Kidney (tissue), 14 donors: ENCODE results near the gene TPST2. TPM values are rescaled to one million over a fixed set of nuclear protein-coding genes. Genes with fewer than 3 reads are reported as not detected.

Experiments
- DNase-seq, 5 donors: peaks; one replicate each; pipeline ENCODE4 v3.0.0-alpha.2; 2013 to 2020
- FAIRE-seq: peaks from 2 replicates; lab custom pipeline; 2012; peaks lifted over from hg19 to GRCh38; lab: Jason Lieb, UNC
- H3K27ac ChIP-seq, 2 donors: one replicate each; pipeline ENCODE4 v1.7.0; 2013; ENCODE audit warnings: low read depth in 2 of 2, low read length in 2 of 2, inconsistent platforms in 1 of 2
- H3K27me3 ChIP-seq: one replicate; pipeline ENCODE4 v1.7.1; 2013; ENCODE audit warnings: low read length, inconsistent platforms; ENCODE audit not compliant: control insufficient read depth, insufficient read depth
- H3K36me3 ChIP-seq, 3 donors: one replicate each; pipeline versions ENCODE4 v1.7.0 to v1.7.1; 2013; ENCODE audit warnings: low read length in 3 of 3, control low read depth in 1 of 3, inconsistent platforms in 1 of 3; ENCODE audit not compliant: insufficient read depth in 3 of 3, control insufficient read depth in 2 of 3
- H3K4me1 ChIP-seq, 3 donors: one replicate each; pipeline versions ENCODE4 v1.7.0 to v1.7.1; 2013; ENCODE audit warnings: low read length in 3 of 3, inconsistent platforms in 1 of 3, low read depth in 1 of 3; ENCODE audit not compliant: control insufficient read depth in 2 of 3, insufficient read depth in 2 of 3
- H3K4me3 ChIP-seq, 3 donors: one replicate each; pipeline versions ENCODE4 v1.7.0 to v1.8.1; 2013; ENCODE audit warnings: low read length in 3 of 3, control low read depth in 1 of 3, inconsistent platforms in 1 of 3
- H3K9ac ChIP-seq, 3 donors: one replicate each; pipeline versions ENCODE4 v1.7.0 to v1.7.1; 2013; ENCODE audit warnings: low read length in 3 of 3, control low read depth in 1 of 3, inconsistent platforms in 1 of 3
- H3K9me3 ChIP-seq, 3 donors: one replicate each; pipeline versions ENCODE4 v1.7.0 to v1.7.1; 2013; ENCODE audit warnings: low read length in 3 of 3, control low read depth in 1 of 3, inconsistent platforms in 1 of 3; ENCODE audit not compliant: control insufficient read depth in 2 of 3, insufficient read depth in 1 of 3
- intact Hi-C: fragments of 100-400 bp; cut with DNase I; formaldehyde crosslinking; loops from one replicate; pipeline ENCODE4 v1.11.1; 2022
- polyA plus RNA-seq: library from polyadenylated mRNA; stranded (reverse); fragments of 350-450 nt; fragmentation: Illumina TruSeq; extraction: RNeasy Lipid Tissue Mini Kit (QIAGEN cat#74804); gene quantifications from one replicate; pipeline ENCODE4 v1.2.3, GENCODE V29; 2014; ENCODE audit warnings: low read depth, low replicate concordance; ENCODE audit not compliant: insufficient read depth
- total RNA-seq: library from RNA; stranded (reverse); fragmentation: NEBNext Ultra II Directional; extraction: Animal tissue kit (Norgen Biotek cat#: 25700); gene quantifications from one replicate; pipeline ENCODE4 v1.2.1, GENCODE V29; 2021
- TF ChIP-seq, protein P1 (sequence below): IDR thresholded peaks from 3 replicates; pipeline ENCODE4 v1.5.1; 2012; ENCODE audit warnings: mild to moderate bottlenecking, moderate library complexity, borderline replicate concordance; ENCODE audit not compliant: insufficient read depth; ENCODE audit errors: extremely low read depth
- donor health status: control.
- donor health status: control.
- donor health status: control.
- donor health status: control.
- donor health status: control.
- donor health status: DM: yes; HTN: yes; CAD: no.
- donor health status: Normal renal cell carcinoma (clear cell type).

TPST2 gene
- total and polyA plus RNA-seq, 2 donors from 2014 or later, result 40.3 to 48.7 TPM

GRCh38 chr22:26536056-26536761 is 53.7 kb downstream of the TPST2 start:
- no peak overlapping the region for H3K4me3 ChIP-seq
- no peaks in the 10 kb centered on the region for H3K27me3 ChIP-seq
- intact Hi-C loops, result no loop called here
- H3K4me1 ChIP-seq, result no peaks in the 10 kb centered on the region
- TF ChIP-seq, protein P1, sequence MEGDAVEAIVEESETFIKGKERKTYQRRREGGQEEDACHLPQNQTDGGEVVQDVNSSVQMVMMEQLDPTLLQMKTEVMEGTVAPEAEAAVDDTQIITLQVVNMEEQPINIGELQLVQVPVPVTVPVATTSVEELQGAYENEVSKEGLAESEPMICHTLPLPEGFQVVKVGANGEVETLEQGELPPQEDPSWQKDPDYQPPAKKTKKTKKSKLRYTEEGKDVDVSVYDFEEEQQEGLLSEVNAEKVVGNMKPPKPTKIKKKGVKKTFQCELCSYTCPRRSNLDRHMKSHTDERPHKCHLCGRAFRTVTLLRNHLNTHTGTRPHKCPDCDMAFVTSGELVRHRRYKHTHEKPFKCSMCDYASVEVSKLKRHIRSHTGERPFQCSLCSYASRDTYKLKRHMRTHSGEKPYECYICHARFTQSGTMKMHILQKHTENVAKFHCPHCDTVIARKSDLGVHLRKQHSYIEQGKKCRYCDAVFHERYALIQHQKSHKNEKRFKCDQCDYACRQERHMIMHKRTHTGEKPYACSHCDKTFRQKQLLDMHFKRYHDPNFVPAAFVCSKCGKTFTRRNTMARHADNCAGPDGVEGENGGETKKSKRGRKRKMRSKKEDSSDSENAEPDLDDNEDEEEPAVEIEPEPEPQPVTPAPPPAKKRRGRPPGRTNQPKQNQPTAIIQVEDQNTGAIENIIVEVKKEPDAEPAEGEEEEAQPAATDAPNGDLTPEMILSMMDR, result no peak
- DNase-seq, result no peak
- no peak for FAIRE-seq
- H3K27ac ChIP-seq, result no peak overlapping the region
- H3K9me3 ChIP-seq, result no peaks in the 10 kb centered on the region
- H3K36me3 ChIP-seq, result peaks cover 0 to 12% (median 11%) of the 10 kb centered on the region in 3 donors
- H3K9ac ChIP-seq, result no peak overlapping the region

DNA sequence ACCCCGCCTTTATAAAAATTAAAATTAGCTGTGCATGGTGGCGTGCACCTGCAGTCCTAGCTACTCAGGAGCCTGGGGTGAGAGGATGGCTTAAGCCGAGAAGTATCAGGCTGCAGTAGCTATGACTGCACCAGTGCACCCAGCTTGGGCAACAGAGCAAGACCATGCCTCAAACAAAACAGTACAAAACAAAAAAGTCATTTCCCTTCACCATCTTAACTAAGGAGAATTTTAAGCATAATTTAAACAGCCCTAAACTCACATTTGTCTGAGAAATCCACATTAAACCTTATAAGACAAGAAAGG is 54.4 kb downstream of the TPST2 start:
- no peak for DNase-seq
- H3K9me3 ChIP-seq, result no peaks in the 10 kb centered on the region
- no peak overlapping the region for H3K27ac ChIP-seq
- H3K4me3 ChIP-seq, result no peak overlapping the region
- TF ChIP-seq, protein P1, result no peak
- no peaks in the 10 kb centered on the region for H3K4me1 ChIP-seq
- no peak for FAIRE-seq
- H3K9ac ChIP-seq, result no peak overlapping the region
- no peaks in the 10 kb centered on the region for H3K27me3 ChIP-seq
- peaks cover 0 to 12% (median 6%) of the 10 kb centered on the region in 3 donors for H3K36me3 ChIP-seq
- intact Hi-C loops, result no loop called here

DNA sequence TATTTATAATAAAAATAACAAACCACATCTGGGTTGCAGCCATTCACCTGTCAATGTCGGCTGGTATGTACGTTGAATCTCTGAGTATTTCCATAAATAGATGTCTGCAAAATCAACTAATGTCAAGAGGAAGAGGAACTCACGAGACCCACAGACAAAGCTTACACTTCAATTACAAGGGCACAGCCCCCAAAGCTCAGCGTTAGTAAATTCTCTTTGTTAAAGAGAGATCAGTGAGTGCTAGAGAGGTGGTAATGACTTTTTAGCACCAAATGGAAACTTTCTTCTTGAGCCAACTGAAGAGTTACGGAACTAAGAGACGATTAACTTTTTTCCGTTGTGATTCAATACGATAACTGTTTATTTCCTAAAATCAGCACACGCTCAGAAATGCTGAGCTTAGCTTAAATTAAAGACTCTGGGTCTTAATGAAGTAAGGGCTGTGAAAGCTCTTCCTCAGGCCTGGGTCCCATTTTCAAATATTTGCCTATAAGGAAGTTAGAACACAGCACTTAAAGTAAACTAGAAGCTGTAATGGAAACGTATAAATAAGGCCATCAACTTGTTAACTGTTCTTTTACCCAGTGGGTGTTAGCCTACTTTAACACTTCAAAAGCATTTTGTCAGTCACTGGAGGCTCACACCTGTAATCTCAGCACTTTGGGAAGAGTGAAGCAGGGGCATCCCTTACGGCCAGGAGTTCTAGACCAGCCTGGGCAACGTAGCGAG is 54.9 kb downstream of the TPST2 start:
- no peak for DNase-seq
- no peaks in the 10 kb centered on the region for H3K9me3 ChIP-seq
- peaks cover 0 to 9% (median 5%) of the 10 kb centered on the region in 3 donors for H3K36me3 ChIP-seq
- no peak overlapping the region for H3K4me3 ChIP-seq
- intact Hi-C loops, result no loop called here
- H3K27me3 ChIP-seq, result no peaks in the 10 kb centered on the region
- no peak overlapping the region for H3K9ac ChIP-seq
- H3K27ac ChIP-seq, result no peak overlapping the region
- no peaks in the 10 kb centered on the region for H3K4me1 ChIP-seq
- FAIRE-seq, result no peak
- TF ChIP-seq, protein P1, result no peak
